Large intestine (tissue), 3 donors: ENCODE data around the gene LHFPL3. TPM values are rescaled to one million over a fixed set of nuclear protein-coding genes. Genes with fewer than 3 reads are reported as not detected.
A peak's percentile ranks its signal among the peaks of the same experiment; 100 is the strongest.

Source experiments
- DNase-seq, 2 donors: peaks; one replicate each; pipeline versions ENCODE4 v3.0.0 to v3.0.0-alpha.2; 2013
- H3K27ac ChIP-seq: one replicate; pipeline ENCODE4 v1.5.1; 2013; ENCODE audit warnings: low read length
- H3K27me3 ChIP-seq: 2 replicates; pipeline ENCODE4 v1.6.1; 2013; ENCODE audit warnings: low read length; ENCODE audit not compliant: control insufficient read depth, insufficient read depth
- H3K36me3 ChIP-seq: 2 replicates; pipeline ENCODE4 v1.6.1; 2013; ENCODE audit warnings: low read length; ENCODE audit not compliant: control insufficient read depth, insufficient read depth
- H3K4me1 ChIP-seq: one replicate; pipeline ENCODE4 v1.6.1; 2013; ENCODE audit warnings: low read length; ENCODE audit not compliant: control insufficient read depth, insufficient read depth
- H3K4me3 ChIP-seq: one replicate; pipeline ENCODE4 v1.5.1; 2013; ENCODE audit warnings: low read length
- H3K9me3 ChIP-seq: one replicate; pipeline ENCODE4 v1.6.1; 2013; ENCODE audit warnings: mild to moderate bottlenecking, low read depth, low read length, moderate library complexity; ENCODE audit not compliant: control insufficient read depth
- WGBS: methylation state at CpG from one replicate; pipeline ENCODE4 v1.1.5; 2013; ENCODE audit warnings: low lambda C conversion rate; ENCODE audit not compliant: insufficient coverage; 5-methylcytosine and 5-hydroxymethylcytosine counted together
- polyA plus RNA-seq: library from polyadenylated mRNA; unstranded; fragments of 120-200 nt; gene quantifications from one replicate; pipeline ENCODE4 v1.2.1, GENCODE V29; 2013

The LHFPL3 gene
- polyA plus RNA-seq, 1 donor: 8.4 TPM

- Histone ChIP-seq H3K4me1 (no peaks in the 10 kb centered on the region), H3K27me3 (no peaks in the 10 kb centered on the region), H3K27ac (no peak overlapping the region), H3K9me3 (no peaks in the 10 kb centered on the region), H3K36me3 (peaks cover 20% of the 10 kb centered on the region), H3K4me3 (no peak overlapping the region)
- peak; percentile 23 to 36 for DNase-seq
- WGBS: no CpG with 5 or more reads among the region's 7 CpGs
These were observed 520.0 kb downstream of the LHFPL3 start for GRCh38 chr7:104848138-104848990.

GRCh38 chr7:104850374-104850773 is 522.0 kb downstream of the LHFPL3 start:
- DNase-seq: no peak
- no peaks in the 10 kb centered on the region for H3K27me3 ChIP-seq
- no peaks in the 10 kb centered on the region for H3K9me3 ChIP-seq
- no peaks in the 10 kb centered on the region for H3K4me1 ChIP-seq
- no peak overlapping the region for H3K27ac ChIP-seq
- peaks cover 17% of the 10 kb centered on the region for H3K36me3 ChIP-seq
- H3K4me3 ChIP-seq: no peak overlapping the region
- WGBS: 80% methylated on average over 1 of the region's 1 CpG

GRCh38 chr7:104851268-104851667 is 522.9 kb downstream of the LHFPL3 start:
- H3K9me3 ChIP-seq: no peaks in the 10 kb centered on the region
- no CpG with 5 or more reads among the region's 2 CpGs for WGBS

GRCh38 chr7:104852386-104852785 is 524.0 kb downstream of the LHFPL3 start:
- H3K4me1 ChIP-seq: no peaks in the 10 kb centered on the region
- H3K4me3 ChIP-seq: no peak overlapping the region
- H3K27ac ChIP-seq: no peak overlapping the region
- no CpG with 5 or more reads among the region's 1 CpG for WGBS
- no peaks in the 10 kb centered on the region for H3K9me3 ChIP-seq
- no peaks in the 10 kb centered on the region for H3K27me3 ChIP-seq
- DNase-seq: peak; percentile 15 to 55
- H3K36me3 ChIP-seq: peaks cover 10% of the 10 kb centered on the region

More at GRCh38 chr7:104851268-104851667, 522.9 kb downstream of the LHFPL3 start:
- no peaks in the 10 kb centered on the region for H3K4me1 ChIP-seq
- no peak overlapping the region for H3K4me3 ChIP-seq
- no peaks in the 10 kb centered on the region for H3K27me3 ChIP-seq
- no peak overlapping the region for H3K27ac ChIP-seq
- H3K36me3 ChIP-seq: peaks cover 12% of the 10 kb centered on the region
- DNase-seq: no peak

- no peak for DNase-seq
- no peaks in the 10 kb centered on the region for H3K4me1 ChIP-seq
- no peak overlapping the region for H3K27ac ChIP-seq
- H3K9me3 ChIP-seq: no peaks in the 10 kb centered on the region
- peaks cover 13% of the 10 kb centered on the region for H3K36me3 ChIP-seq
- no peak overlapping the region for H3K4me3 ChIP-seq
- no CpG with 5 or more reads among the region's 2 CpGs for WGBS
- no peaks in the 10 kb centered on the region for H3K27me3 ChIP-seq
These were observed 527.5 kb downstream of the LHFPL3 start for GRCh38 chr7:104855861-104856260.

DNA sequence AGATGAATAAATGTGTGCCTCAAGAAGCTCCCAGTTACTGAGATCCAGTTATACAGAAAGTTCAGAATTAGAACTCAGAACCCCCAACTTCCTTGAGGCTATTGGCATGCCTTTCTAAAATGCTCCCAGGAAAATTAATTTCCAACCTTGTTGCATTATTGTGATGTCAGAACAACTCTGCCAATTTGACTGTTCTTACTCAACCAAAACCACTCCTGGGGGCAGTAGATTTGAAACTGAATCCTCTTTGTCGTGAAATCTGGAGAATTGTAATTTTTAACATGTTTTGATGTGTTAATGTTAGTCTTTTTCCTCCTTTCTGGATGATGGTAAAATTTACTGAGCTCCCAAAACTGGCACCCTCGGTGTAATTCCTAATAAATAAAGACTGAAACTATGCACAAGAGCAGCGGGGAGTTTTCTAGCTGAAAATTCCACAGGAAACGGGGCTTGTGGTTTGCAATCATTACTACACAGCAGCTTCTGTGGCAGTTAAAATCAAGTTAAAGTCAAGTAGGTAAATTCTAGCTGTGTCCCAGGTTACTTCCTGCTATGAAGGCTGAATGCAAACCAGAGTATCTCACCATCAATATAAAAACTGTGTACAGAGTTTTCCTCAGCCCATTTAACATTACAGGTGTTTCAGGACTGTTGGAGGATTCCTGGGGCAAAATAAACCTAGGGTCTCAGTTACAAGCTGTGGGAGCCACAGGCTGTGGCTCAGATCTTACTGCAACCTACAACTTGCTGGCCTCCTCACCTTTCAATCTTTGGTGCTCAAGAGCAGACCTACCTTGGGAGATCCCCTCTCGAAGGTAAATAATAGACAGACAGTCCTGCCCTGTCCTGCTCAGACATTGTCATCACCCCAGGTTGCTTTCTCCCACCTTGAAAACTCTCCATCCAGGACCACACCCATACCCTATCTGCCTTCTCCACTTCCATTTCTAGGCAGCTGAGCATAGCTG is 529.3 kb downstream of the LHFPL3 start:
- no CpG with 5 or more reads among the region's 5 CpGs for WGBS
- Histone ChIP-seq H3K36me3 (peaks cover 19% of the 10 kb centered on the region), H3K27ac (no peak overlapping the region), H3K27me3 (no peaks in the 10 kb centered on the region), H3K9me3 (no peaks in the 10 kb centered on the region), H3K4me1 (no peaks in the 10 kb centered on the region), H3K4me3 (no peak overlapping the region)
- DNase-seq: no peak

GRCh38 chr7:104859754-104860426 is 531.5 kb downstream of the LHFPL3 start:
- no peak for DNase-seq
- WGBS: no CpG with 5 or more reads among the region's 4 CpGs
- H3K36me3 ChIP-seq: peaks cover 19% of the 10 kb centered on the region

DNA sequence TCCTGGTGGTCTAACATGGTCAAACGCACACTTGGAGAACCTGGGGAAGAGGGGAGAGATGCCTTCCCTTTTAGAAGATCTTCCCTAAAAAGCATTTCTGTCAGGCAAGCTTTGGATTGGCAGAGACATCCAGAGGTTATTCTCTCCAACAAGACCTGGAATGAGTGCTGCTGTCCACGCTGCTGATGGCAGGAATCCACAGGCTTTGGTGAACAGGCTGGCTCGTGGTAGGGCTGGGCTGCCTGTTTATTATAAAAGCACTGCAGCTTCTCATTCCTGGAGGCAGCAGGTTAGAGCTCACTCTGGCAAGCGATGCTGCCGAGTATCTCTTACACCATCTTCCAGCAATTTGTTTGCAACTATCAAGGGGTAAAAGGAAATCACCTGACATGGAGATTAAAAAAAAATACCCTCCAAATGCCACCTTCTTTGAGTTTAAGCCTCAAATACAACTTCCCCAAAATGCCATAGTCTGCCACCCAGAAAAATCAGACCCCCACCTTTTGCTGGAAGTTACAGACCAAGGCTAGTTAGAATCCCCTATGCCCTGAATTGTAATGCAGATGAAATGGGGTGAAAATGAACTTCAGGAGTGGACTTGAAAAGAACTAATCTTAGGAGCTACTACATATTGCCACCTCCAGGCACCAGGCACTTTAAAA is 533.5 kb downstream of the LHFPL3 start:
- Histone ChIP-seq H3K4me3 (no peak overlapping the region), H3K4me1 (no peaks in the 10 kb centered on the region), H3K27ac (no peak overlapping the region), H3K27me3 (no peaks in the 10 kb centered on the region), H3K36me3 (peaks cover 19% of the 10 kb centered on the region), H3K9me3 (peaks cover 5% of the 10 kb centered on the region)
- no CpG with 5 or more reads among the region's 5 CpGs for WGBS
- DNase-seq: no peak

More at GRCh38 chr7:104859754-104860426, 531.5 kb downstream of the LHFPL3 start:
- no peaks in the 10 kb centered on the region for H3K27me3 ChIP-seq
- H3K9me3 ChIP-seq: peaks cover 5% of the 10 kb centered on the region
- H3K4me1 ChIP-seq: no peaks in the 10 kb centered on the region
- no peak overlapping the region for H3K27ac ChIP-seq
- no peak overlapping the region for H3K4me3 ChIP-seq

- H3K36me3 ChIP-seq: peaks cover 19% of the 10 kb centered on the region
- H3K27me3 ChIP-seq: no peaks in the 10 kb centered on the region
- H3K9me3 ChIP-seq: peaks cover 5% of the 10 kb centered on the region
- H3K27ac ChIP-seq: no peak overlapping the region
- no peaks in the 10 kb centered on the region for H3K4me1 ChIP-seq
- no CpG with 5 or more reads among the region's 7 CpGs for WGBS
- DNase-seq: no peak
- no peak overlapping the region for H3K4me3 ChIP-seq
These were observed 534.3 kb downstream of the LHFPL3 start for GRCh38 chr7:104862719-104863118.
